H9 (cell line): ENCODE measurements around the gene DDX1. TPM values are rescaled to one million over a fixed set of nuclear protein-coding genes. Genes with fewer than 3 reads are reported as not detected.

Source experiments
- DNase-seq: peaks from one replicate; pipeline ENCODE4 v3.0.0-alpha.2; 2017
- H2AFZ ChIP-seq: one replicate; pipeline ENCODE4 v1.6.1; 2013; ENCODE audit warnings: mild to moderate bottlenecking, low read length, control low read depth, moderate library complexity
- H2AK5ac ChIP-seq: 2 replicates; pipeline ENCODE4 v1.6.1; 2013; ENCODE audit warnings: low read length, control low read depth, mixed read lengths; ENCODE audit not compliant: insufficient read length
- H2BK120ac ChIP-seq: one replicate; pipeline ENCODE4 v1.6.1; 2013; ENCODE audit warnings: low read depth, mild to moderate bottlenecking, low read length, control low read depth, inconsistent platforms; ENCODE audit not compliant: poor library complexity, severe bottlenecking
- H2BK12ac ChIP-seq: 2 replicates; pipeline ENCODE4 v1.6.1; 2013; ENCODE audit warnings: low read length, control low read depth, mixed read lengths, low read depth; ENCODE audit not compliant: insufficient read length
- H2BK15ac ChIP-seq: 2 replicates; pipeline ENCODE4 v1.6.1; 2013; ENCODE audit warnings: low read depth, low read length, control low read depth
- H2BK20ac ChIP-seq: one replicate; pipeline ENCODE4 v1.6.1; 2013; ENCODE audit warnings: low read depth, mild to moderate bottlenecking, low read length, control low read depth, inconsistent platforms; ENCODE audit not compliant: poor library complexity, severe bottlenecking
- H2BK5ac ChIP-seq: 2 replicates; pipeline ENCODE4 v1.6.1; 2013; ENCODE audit warnings: low read length, control low read depth, mixed read lengths; ENCODE audit not compliant: insufficient read length
- H3K14ac ChIP-seq: 2 replicates; pipeline ENCODE4 v1.6.1; 2013; ENCODE audit warnings: low read length, control low read depth; ENCODE audit not compliant: insufficient read depth
- H3K18ac ChIP-seq: 2 replicates; pipeline ENCODE4 v1.6.1; 2013; ENCODE audit warnings: low read depth, mild to moderate bottlenecking, mixed read lengths, low read length, control low read depth; ENCODE audit not compliant: insufficient read length
- H3K23ac ChIP-seq: 2 replicates; pipeline ENCODE4 v1.6.1; 2013; ENCODE audit warnings: low read length, control low read depth, mixed read lengths, low read depth; ENCODE audit not compliant: insufficient read length
- H3K23me2 ChIP-seq: 2 replicates; pipeline ENCODE4 v1.6.1; 2013; ENCODE audit warnings: low read depth, mild to moderate bottlenecking, mixed read lengths, low read length, control low read depth; ENCODE audit not compliant: insufficient read length, poor library complexity, severe bottlenecking
- H3K27ac ChIP-seq: 2 replicates; pipeline ENCODE4 v1.5.1; 2013; ENCODE audit warnings: low read length, control low read depth, mixed read lengths, low read depth; ENCODE audit not compliant: insufficient read length
- H3K27me3 ChIP-seq: 2 replicates; pipeline ENCODE4 v1.6.1; 2013; ENCODE audit warnings: low read length, control low read depth, inconsistent platforms; ENCODE audit not compliant: insufficient read depth
- H3K4ac ChIP-seq: 2 replicates; pipeline ENCODE4 v1.6.1; 2013; ENCODE audit warnings: low read depth, mild to moderate bottlenecking, control low read depth, inconsistent platforms, low read length, moderate library complexity
- H3K4me1 ChIP-seq: 2 replicates; pipeline ENCODE4 v1.6.1; 2013; ENCODE audit warnings: low read length, control low read depth, inconsistent platforms; ENCODE audit not compliant: insufficient read depth
- H3K4me2 ChIP-seq: 2 replicates; pipeline ENCODE4 v1.6.1; 2013; ENCODE audit warnings: low read length, control low read depth, mixed read lengths; ENCODE audit not compliant: insufficient read length, insufficient read depth
- H3K56ac ChIP-seq: 2 replicates; pipeline ENCODE4 v1.6.1; 2013; ENCODE audit warnings: low read depth, mild to moderate bottlenecking, mixed read lengths, low read length, control low read depth; ENCODE audit not compliant: insufficient read length
- H3K79me1 ChIP-seq: 2 replicates; pipeline ENCODE4 v1.6.1; 2013; ENCODE audit warnings: low read depth, mild to moderate bottlenecking, moderate library complexity, low read length, control low read depth, inconsistent platforms; ENCODE audit not compliant: insufficient read depth, poor library complexity, severe bottlenecking
- H3K79me2 ChIP-seq: 2 replicates; pipeline ENCODE4 v1.6.1; 2013; ENCODE audit warnings: low read length, control low read depth, inconsistent platforms; ENCODE audit not compliant: insufficient read depth
- H3K9ac ChIP-seq: 2 replicates; pipeline ENCODE4 v1.6.1; 2013; ENCODE audit warnings: low read length, control low read depth, mixed read lengths; ENCODE audit not compliant: insufficient read length; ENCODE audit errors: extremely low read depth
- H3K9me3 ChIP-seq: one replicate; pipeline ENCODE4 v1.6.1; 2013; ENCODE audit warnings: low read depth, low read length, inconsistent platforms; ENCODE audit not compliant: control insufficient read depth
- H3T11ph ChIP-seq: one replicate; pipeline ENCODE4 v1.6.1; 2013; ENCODE audit warnings: mild to moderate bottlenecking, low read length, control low read depth, inconsistent platforms
- H4K20me1 ChIP-seq: one replicate; pipeline ENCODE4 v1.6.1; 2013; ENCODE audit not compliant: control insufficient read depth, insufficient read length, insufficient read depth
- H4K5ac ChIP-seq: 2 replicates; pipeline ENCODE4 v1.6.1; 2013; ENCODE audit warnings: low read depth, mild to moderate bottlenecking, mixed read lengths, low read length, control low read depth; ENCODE audit not compliant: insufficient read length
- H4K8ac ChIP-seq: replicated peaks from 2 replicates; pipeline ENCODE4 v1.6.1; 2013; ENCODE audit warnings: low read length, control low read depth, mixed read lengths, low read depth; ENCODE audit not compliant: insufficient read length
- H4K91ac ChIP-seq: 2 replicates; pipeline ENCODE4 v1.6.1; 2013; ENCODE audit warnings: low read depth, mild to moderate bottlenecking, moderate library complexity, mixed read lengths, low read length, control low read depth; ENCODE audit not compliant: insufficient read length
- H3K27ac Mint-ChIP-seq, 3 experiments: 2 replicates in 2 of 3; 3 replicates in 1 of 3; pipeline ENCODE4 v1.8.0; 2020 to 2021; ENCODE audit warnings: mixed read lengths in 3 of 3, mild to moderate bottlenecking in 1 of 3, moderate library complexity in 1 of 3
- H3K27me3 Mint-ChIP-seq: 2 replicates; pipeline ENCODE4 v1.8.0; 2021; ENCODE audit warnings: low read depth, mild to moderate bottlenecking, moderate library complexity, mixed read lengths
- H3K36me3 Mint-ChIP-seq, 3 experiments: 2 replicates in 2 of 3; 3 replicates in 1 of 3; pipeline ENCODE4 v1.8.0; 2020 to 2021; ENCODE audit warnings: low read depth in 3 of 3, mixed read lengths in 3 of 3; ENCODE audit not compliant: insufficient read depth in 1 of 3
- H3K4me1 Mint-ChIP-seq, 2 experiments: 2 replicates each; pipeline ENCODE4 v1.8.0; 2020; ENCODE audit warnings: mixed read lengths in 2 of 2
- H3K4me3 Mint-ChIP-seq, 2 experiments: 2 replicates in 1 of 2; 3 replicates in 1 of 2; pipeline ENCODE4 v1.8.0; 2020 to 2021; ENCODE audit warnings: mild to moderate bottlenecking in 2 of 2, mixed read lengths in 2 of 2, moderate library complexity in 1 of 2
- H3K9me3 Mint-ChIP-seq, 2 experiments: 2 replicates in 1 of 2; 3 replicates in 1 of 2; pipeline ENCODE4 v1.8.0; 2020; ENCODE audit warnings: mild to moderate bottlenecking in 2 of 2, mixed read lengths in 2 of 2, moderate library complexity in 1 of 2
- CTCF ChIP-seq: fragments of 200-600 bp; sonication (generic); conservative IDR thresholded peaks from 3 replicates; pipeline ENCODE4 v1.8.0; 2021; ENCODE audit warnings: antibody characterized with exemption, mild to moderate bottlenecking
- WGBS: extraction: QIAGEN DNeasy Blood & Tissue Kit; methylation state at CpG from one replicate; pipeline ENCODE4 v1.1.7; 2013; ENCODE audit warnings: missing lambda C conversion rate, low lambda C conversion rate, mixed read lengths; ENCODE audit not compliant: insufficient read length; ENCODE audit errors: extremely low coverage; 5-methylcytosine and 5-hydroxymethylcytosine counted together
- total RNA-seq: library from RNA; stranded (reverse); gene quantifications from 2 replicates; pipeline ENCODE4 v1.2.1, GENCODE V29; 2021

The DDX1 gene
- total RNA-seq, 1 experiment from 2014 or later: 120 TPM

- no peak overlapping the region for H2AFZ ChIP-seq
- TF ChIP-seq CTCF: no peak
- H3K4ac ChIP-seq: no peak overlapping the region
- Mint-ChIP-seq H3K36me3 (peaks cover 18 to 74% (median 57%) of the 10 kb centered on the region in 3 experiments; a peak in 6 of 7 replicates), H3K27me3 (no peaks in the 10 kb centered on the region), H3K27ac (no peak overlapping the region; a peak in 1 of 7 replicates), H3K4me1 (no peaks in the 10 kb centered on the region), H3K9me3 (no peaks in the 10 kb centered on the region), H3K4me3 (no peak overlapping the region)
- no peak overlapping the region for H3K14ac ChIP-seq
- no peak overlapping the region for H4K5ac ChIP-seq
- H3K27me3 ChIP-seq: no peaks in the 10 kb centered on the region
- H2BK12ac ChIP-seq: no peak overlapping the region
- no CpG with 5 or more reads among the region's 16 CpGs for WGBS
- no peak overlapping the region for H4K91ac ChIP-seq
- no peak overlapping the region for H3T11ph ChIP-seq
- no peak overlapping the region for H2BK20ac ChIP-seq
- no peak overlapping the region for H2BK5ac ChIP-seq
- H3K27ac ChIP-seq: no peak overlapping the region
- H4K8ac ChIP-seq: no peak overlapping the region
- H3K9me3 ChIP-seq: no peaks in the 10 kb centered on the region
- no peak overlapping the region for H3K4me2 ChIP-seq
- H3K23me2 ChIP-seq: no peaks in the 10 kb centered on the region
- no peaks in the 10 kb centered on the region for H3K79me1 ChIP-seq
- H3K23ac ChIP-seq: no peak overlapping the region
- no peaks in the 10 kb centered on the region for H3K4me1 ChIP-seq
- H3K56ac ChIP-seq: no peak overlapping the region
- no peak overlapping the region for H2BK120ac ChIP-seq
- no peaks in the 10 kb centered on the region for H4K20me1 ChIP-seq
- DNase-seq: no peak
- H2AK5ac ChIP-seq: no peak overlapping the region
- no peaks in the 10 kb centered on the region for H3K79me2 ChIP-seq
- no peak overlapping the region for H3K9ac ChIP-seq
- no peak overlapping the region for H2BK15ac ChIP-seq
- H3K18ac ChIP-seq: no peak overlapping the region
These were observed 26.8 kb downstream of the DDX1 start for GRCh38 chr2:15618449-15618855.
